ENCODE measurements around the gene RNF144A.

RNF144A gene

DNA sequence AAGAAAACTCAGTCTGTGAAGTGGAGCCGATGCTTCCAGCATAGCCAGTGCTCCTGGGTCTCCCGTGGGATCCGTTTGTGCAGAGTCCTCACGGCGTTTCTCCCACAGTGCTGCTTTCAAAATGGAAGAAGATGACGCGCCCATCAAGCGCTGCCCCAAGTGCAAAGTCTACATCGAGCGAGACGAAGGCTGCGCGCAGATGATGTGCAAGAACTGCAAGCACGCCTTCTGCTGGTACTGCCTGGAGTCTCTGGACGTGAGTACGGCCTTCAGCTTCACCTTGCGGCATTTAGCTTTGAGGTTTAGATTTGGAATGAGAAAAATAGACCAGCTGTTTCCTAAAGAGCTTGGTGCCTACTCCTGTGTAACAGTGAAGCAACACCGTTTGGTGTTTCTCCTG is 107.0 kb downstream of the RNF144A start:
- no peaks in the 10 kb centered on the region for H3K4me1 ChIP-seq (ENCODE audit: control insufficient read depth, insufficient read depth, low read length)
- no peaks in the 10 kb centered on the region for H3K27me3 ChIP-seq (ENCODE audit: control insufficient read depth, insufficient read depth, low read length)
- no peaks in the 10 kb centered on the region for H3K9me3 ChIP-seq (ENCODE audit: control insufficient read depth, insufficient read depth, low read length)
- no peaks in the 10 kb centered on the region for H3K36me3 ChIP-seq (ENCODE audit: control insufficient read depth, insufficient read depth, low read length)
- H3K4me3 ChIP-seq (ENCODE audit: low read depth, low read length), result no peak overlapping the region
- no peak overlapping the region for H3K9ac ChIP-seq (ENCODE audit: low read depth, low read length)

- Histone ChIP-seq H3K36me3 (ENCODE audit: control insufficient read depth, insufficient read depth, low read length) (no peaks in the 10 kb centered on the region), H3K9me3 (ENCODE audit: control insufficient read depth, insufficient read depth, low read length) (no peaks in the 10 kb centered on the region), H3K9ac (ENCODE audit: low read depth, low read length) (no peak overlapping the region), H3K4me3 (ENCODE audit: low read depth, low read length) (no peak overlapping the region), H3K27me3 (ENCODE audit: control insufficient read depth, insufficient read depth, low read length) (no peaks in the 10 kb centered on the region), H3K4me1 (ENCODE audit: control insufficient read depth, insufficient read depth, low read length) (no peaks in the 10 kb centered on the region)
Observed at GRCh38 chr2:7025082-7025481, 107.9 kb downstream of the RNF144A start.

DNA sequence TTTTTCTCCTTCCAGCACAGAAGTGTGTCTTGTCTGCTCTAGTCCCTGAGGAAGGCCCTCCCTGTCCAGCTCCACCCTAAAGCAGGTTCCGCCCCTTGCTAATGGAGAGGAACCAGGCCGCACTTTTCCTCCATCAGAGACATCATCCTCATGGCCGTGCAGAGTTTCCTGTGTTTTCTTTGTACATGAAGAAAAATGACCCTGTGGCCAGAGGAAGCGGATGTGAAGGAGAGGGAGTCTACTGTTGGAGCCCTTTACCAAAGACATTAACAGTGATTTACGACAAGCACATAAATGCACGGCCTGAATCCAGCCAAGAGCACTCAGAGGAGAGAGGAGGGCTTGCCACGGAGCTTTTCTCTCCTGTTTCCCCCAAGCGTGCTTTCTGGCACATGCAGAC is 109.5 kb downstream of the RNF144A start:
- no peaks in the 10 kb centered on the region for H3K27me3 ChIP-seq (ENCODE audit: control insufficient read depth, insufficient read depth, low read length)
- H3K9me3 ChIP-seq (ENCODE audit: control insufficient read depth, insufficient read depth, low read length), result no peaks in the 10 kb centered on the region
- H3K4me1 ChIP-seq (ENCODE audit: control insufficient read depth, insufficient read depth, low read length), result no peaks in the 10 kb centered on the region
- H3K4me3 ChIP-seq (ENCODE audit: low read depth, low read length), result no peak overlapping the region
- H3K36me3 ChIP-seq (ENCODE audit: control insufficient read depth, insufficient read depth, low read length), result no peaks in the 10 kb centered on the region
- no peak overlapping the region for H3K9ac ChIP-seq (ENCODE audit: low read depth, low read length)

DNA sequence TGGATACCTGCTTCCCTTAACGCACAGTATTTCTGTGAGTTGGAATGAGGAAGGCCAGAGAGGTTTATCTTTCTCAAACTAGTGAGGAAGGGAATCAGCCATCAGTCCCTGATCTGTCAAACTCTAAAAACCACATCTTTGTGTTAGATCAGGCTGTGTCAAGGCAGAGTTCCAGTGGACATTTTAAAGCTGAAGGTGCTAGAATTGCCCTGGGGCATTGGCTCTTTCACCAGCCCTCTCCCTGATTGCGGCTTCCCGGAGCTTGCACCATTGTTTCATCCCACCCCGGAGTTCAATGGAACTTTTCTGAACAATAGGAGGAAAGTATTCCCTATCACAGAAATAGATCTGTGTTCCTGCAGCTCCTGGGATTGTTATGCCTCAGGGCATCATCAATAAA is 110.2 kb downstream of the RNF144A start:
- no peak overlapping the region for H3K9ac ChIP-seq (ENCODE audit: low read depth, low read length)
- no peak overlapping the region for H3K4me3 ChIP-seq (ENCODE audit: low read depth, low read length)
- no peaks in the 10 kb centered on the region for H3K27me3 ChIP-seq (ENCODE audit: control insufficient read depth, insufficient read depth, low read length)
- no peaks in the 10 kb centered on the region for H3K4me1 ChIP-seq (ENCODE audit: control insufficient read depth, insufficient read depth, low read length)
- no peaks in the 10 kb centered on the region for H3K36me3 ChIP-seq (ENCODE audit: control insufficient read depth, insufficient read depth, low read length)
- H3K9me3 ChIP-seq (ENCODE audit: control insufficient read depth, insufficient read depth, low read length), result no peaks in the 10 kb centered on the region

GRCh38 chr2:7027956-7028655 is 110.9 kb downstream of the RNF144A start:
- H3K9me3 ChIP-seq (ENCODE audit: control insufficient read depth, insufficient read depth, low read length), result no peaks in the 10 kb centered on the region
- no peak overlapping the region for H3K4me3 ChIP-seq (ENCODE audit: low read depth, low read length)
- H3K4me1 ChIP-seq (ENCODE audit: control insufficient read depth, insufficient read depth, low read length), result no peaks in the 10 kb centered on the region
- no peaks in the 10 kb centered on the region for H3K36me3 ChIP-seq (ENCODE audit: control insufficient read depth, insufficient read depth, low read length)
- no peaks in the 10 kb centered on the region for H3K27me3 ChIP-seq (ENCODE audit: control insufficient read depth, insufficient read depth, low read length)
- H3K9ac ChIP-seq (ENCODE audit: low read depth, low read length), result no peak overlapping the region

DNA sequence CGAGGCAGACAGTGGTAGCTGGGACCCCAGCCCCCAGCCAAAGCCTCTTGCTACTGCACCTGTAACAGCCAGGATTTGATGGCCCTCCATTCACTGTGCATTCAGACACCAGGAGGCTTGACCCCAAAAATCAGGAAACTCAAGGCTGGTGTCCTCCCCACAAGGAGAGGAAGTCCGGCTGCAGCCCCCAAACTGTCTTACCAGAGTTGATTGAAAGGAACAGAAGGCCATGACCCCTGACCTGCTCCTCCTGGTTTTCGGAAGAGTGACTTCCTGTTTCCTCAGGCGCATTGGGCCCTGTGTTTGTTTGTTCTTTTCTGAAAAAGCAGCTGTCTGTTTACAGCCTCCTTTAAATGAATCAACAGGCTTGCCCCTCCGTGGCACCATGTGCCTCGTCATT is 111.6 kb downstream of the RNF144A start:
- no peaks in the 10 kb centered on the region for H3K27me3 ChIP-seq (ENCODE audit: control insufficient read depth, insufficient read depth, low read length)
- H3K36me3 ChIP-seq (ENCODE audit: control insufficient read depth, insufficient read depth, low read length), result no peaks in the 10 kb centered on the region
- no peaks in the 10 kb centered on the region for H3K4me1 ChIP-seq (ENCODE audit: control insufficient read depth, insufficient read depth, low read length)
- no peaks in the 10 kb centered on the region for H3K9me3 ChIP-seq (ENCODE audit: control insufficient read depth, insufficient read depth, low read length)
- no peak overlapping the region for H3K9ac ChIP-seq (ENCODE audit: low read depth, low read length)
- no peak overlapping the region for H3K4me3 ChIP-seq (ENCODE audit: low read depth, low read length)

DNA sequence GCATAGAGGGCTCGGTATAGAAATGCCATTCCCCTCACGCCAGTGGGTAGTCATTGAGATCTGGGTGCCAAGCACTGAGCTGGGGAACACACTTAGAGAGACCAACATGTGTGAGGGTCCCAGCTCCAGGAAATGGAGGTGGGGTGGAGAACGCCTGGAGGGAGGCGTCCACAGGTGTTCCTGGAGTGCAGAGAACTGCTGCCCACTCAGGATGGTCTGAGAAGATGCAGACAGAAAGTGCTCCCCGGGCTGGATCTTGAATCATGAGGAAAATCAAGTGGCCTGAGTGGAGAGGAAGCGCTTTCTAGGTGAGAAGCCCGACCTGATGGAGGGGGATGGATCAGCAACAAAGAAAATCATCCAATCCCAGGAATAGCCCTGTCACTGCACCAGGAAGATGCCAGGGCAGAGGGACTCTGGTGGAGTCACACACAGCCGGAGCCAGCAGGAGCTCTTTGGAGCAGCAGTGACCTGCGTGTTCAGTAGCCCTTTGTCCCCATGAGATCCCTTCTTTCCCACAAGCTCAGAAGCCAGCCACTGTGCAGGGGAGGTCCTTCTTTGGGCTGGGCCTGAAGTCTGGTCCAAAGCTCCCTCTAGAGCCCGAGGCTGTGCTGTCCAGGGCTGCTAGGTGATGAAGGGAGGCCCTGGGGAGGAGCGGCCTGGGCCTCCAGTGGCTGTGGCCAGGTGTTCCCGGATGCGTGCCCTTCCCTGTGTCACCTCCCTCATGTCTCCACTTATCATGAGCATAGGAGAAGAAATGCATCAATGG is 112.3 kb downstream of the RNF144A start:
- H3K36me3 ChIP-seq (ENCODE audit: control insufficient read depth, insufficient read depth, low read length), result no peaks in the 10 kb centered on the region

DNA sequence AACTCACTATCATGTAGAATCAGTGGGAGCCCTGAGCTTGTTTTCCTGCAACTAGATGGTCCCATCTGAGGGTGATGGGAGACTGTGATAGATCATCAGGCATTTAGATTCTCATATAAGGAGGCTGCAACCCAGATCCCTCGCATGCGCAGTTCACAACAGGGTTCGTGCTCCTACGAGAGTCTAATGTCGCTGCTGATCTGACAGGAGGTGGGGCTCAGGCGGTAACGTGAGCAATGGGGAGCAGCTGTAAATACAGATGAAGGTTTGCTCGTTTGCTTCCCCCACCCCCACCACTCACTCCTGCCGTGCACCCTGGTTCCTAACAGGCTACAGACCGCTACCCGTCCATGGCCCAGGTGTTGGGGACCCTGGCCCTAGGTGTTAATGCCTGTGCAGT is 113.6 kb downstream of the RNF144A start:
- Histone ChIP-seq H3K9ac (ENCODE audit: low read depth, low read length) (no peak overlapping the region), H3K36me3 (ENCODE audit: control insufficient read depth, insufficient read depth, low read length) (no peaks in the 10 kb centered on the region), H3K27me3 (ENCODE audit: control insufficient read depth, insufficient read depth, low read length) (no peaks in the 10 kb centered on the region), H3K4me3 (ENCODE audit: low read depth, low read length) (no peak overlapping the region), H3K9me3 (ENCODE audit: control insufficient read depth, insufficient read depth, low read length) (no peaks in the 10 kb centered on the region), H3K4me1 (ENCODE audit: control insufficient read depth, insufficient read depth, low read length) (no peaks in the 10 kb centered on the region)

More for the DNA sequence above, 112.3 kb downstream of the RNF144A start:
- H3K4me1 ChIP-seq (ENCODE audit: control insufficient read depth, insufficient read depth, low read length), result no peaks in the 10 kb centered on the region
- H3K9ac ChIP-seq (ENCODE audit: low read depth, low read length), result no peak overlapping the region
- no peaks in the 10 kb centered on the region for H3K9me3 ChIP-seq (ENCODE audit: control insufficient read depth, insufficient read depth, low read length)
- no peak overlapping the region for H3K4me3 ChIP-seq (ENCODE audit: low read depth, low read length)
- H3K27me3 ChIP-seq (ENCODE audit: control insufficient read depth, insufficient read depth, low read length), result no peaks in the 10 kb centered on the region

GRCh38 chr2:7031547-7032245 is 114.5 kb downstream of the RNF144A start:
- Histone ChIP-seq H3K9me3 (ENCODE audit: control insufficient read depth, insufficient read depth, low read length) (no peaks in the 10 kb centered on the region), H3K27me3 (ENCODE audit: control insufficient read depth, insufficient read depth, low read length) (no peaks in the 10 kb centered on the region), H3K4me3 (ENCODE audit: low read depth, low read length) (no peak overlapping the region), H3K4me1 (ENCODE audit: control insufficient read depth, insufficient read depth, low read length) (no peaks in the 10 kb centered on the region), H3K9ac (ENCODE audit: low read depth, low read length) (no peak overlapping the region), H3K36me3 (ENCODE audit: control insufficient read depth, insufficient read depth, low read length) (no peaks in the 10 kb centered on the region)

GRCh38 chr2:7032371-7032770 is 115.2 kb downstream of the RNF144A start:
- Histone ChIP-seq H3K27me3 (ENCODE audit: control insufficient read depth, insufficient read depth, low read length) (no peaks in the 10 kb centered on the region), H3K36me3 (ENCODE audit: control insufficient read depth, insufficient read depth, low read length) (no peaks in the 10 kb centered on the region), H3K4me3 (ENCODE audit: low read depth, low read length) (no peak overlapping the region), H3K9ac (ENCODE audit: low read depth, low read length) (no peak overlapping the region), H3K4me1 (ENCODE audit: control insufficient read depth, insufficient read depth, low read length) (no peaks in the 10 kb centered on the region), H3K9me3 (ENCODE audit: control insufficient read depth, insufficient read depth, low read length) (no peaks in the 10 kb centered on the region)

DNA sequence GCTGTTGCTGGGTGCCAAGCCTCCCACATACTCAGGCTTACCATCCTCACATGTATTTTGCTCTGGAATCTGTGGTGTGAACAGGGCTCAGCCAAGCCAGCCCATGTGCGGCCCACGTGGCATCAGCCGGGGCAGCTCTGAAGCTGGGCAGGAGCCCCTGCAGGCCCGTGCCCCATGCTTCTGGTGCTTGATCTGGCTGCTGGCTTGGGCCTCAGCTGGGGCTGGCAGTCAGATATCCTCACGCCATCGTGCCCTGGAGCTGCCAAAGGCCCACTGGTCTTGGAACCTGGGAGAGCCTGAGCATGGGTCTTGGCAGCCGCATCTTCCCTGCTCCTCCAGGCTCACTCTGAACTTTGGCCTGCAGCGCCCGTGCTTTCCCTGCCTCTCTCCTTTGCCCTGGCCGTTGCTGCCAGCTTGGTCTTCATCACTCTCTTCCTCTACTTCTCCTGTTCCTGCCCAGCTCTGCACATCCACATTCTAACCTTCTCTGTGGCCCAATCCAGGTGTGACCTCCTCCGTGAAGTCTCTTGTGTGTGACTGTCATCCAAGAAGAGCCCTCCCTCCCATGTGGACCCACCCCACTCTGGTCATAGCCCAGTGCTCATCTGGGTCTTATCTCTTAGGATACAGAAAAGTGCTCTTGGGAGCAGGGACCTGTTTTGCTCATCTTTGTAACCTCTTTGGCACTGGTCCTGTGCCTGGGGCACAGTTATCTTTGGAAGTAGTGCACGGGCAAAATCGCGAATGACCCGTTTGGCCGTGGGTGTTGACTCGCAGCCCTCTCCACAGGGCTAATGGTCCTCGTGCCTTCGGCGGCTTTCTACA is 116.1 kb downstream of the RNF144A start:
- Histone ChIP-seq H3K27me3 (ENCODE audit: control insufficient read depth, insufficient read depth, low read length) (no peaks in the 10 kb centered on the region), H3K9me3 (ENCODE audit: control insufficient read depth, insufficient read depth, low read length) (no peaks in the 10 kb centered on the region), H3K36me3 (ENCODE audit: control insufficient read depth, insufficient read depth, low read length) (no peaks in the 10 kb centered on the region), H3K4me1 (ENCODE audit: control insufficient read depth, insufficient read depth, low read length) (no peaks in the 10 kb centered on the region), H3K4me3 (ENCODE audit: low read depth, low read length) (no peak overlapping the region), H3K9ac (ENCODE audit: low read depth, low read length) (no peak overlapping the region)

Data from iPS-15b (cell line).